HL-60 (cell line): ENCODE results near the gene NPSR1.

Experiments
- CTCF ChIP-seq: IDR thresholded peaks from one replicate; pipeline ENCODE4 v1.5.1; 2011; ENCODE audit warnings: low read length, control low read depth, inconsistent platforms; ENCODE audit not compliant: insufficient read depth
- GABPA ChIP-seq: IDR thresholded peaks from 2 replicates; pipeline ENCODE4 v1.6.1; 2012; ENCODE audit warnings: low read depth
- POLR2AphosphoS5 ChIP-seq: IDR thresholded peaks from 2 replicates; pipeline ENCODE4 v1.6.1; 2012; ENCODE audit warnings: low read depth
- REST ChIP-seq: IDR thresholded peaks from 2 replicates; pipeline ENCODE4 v1.6.1; 2012; ENCODE audit warnings: low read depth; ENCODE audit not compliant: insufficient replicate concordance

GRCh38 chr7:34761206-34761605, 103.2 kb downstream of the NPSR1 start:
- no peak for TF ChIP-seq CTCF
- TF ChIP-seq POLR2AphosphoS5: no peak
- TF ChIP-seq REST: no peak
- TF ChIP-seq GABPA: no peak
